Thyroid gland (tissue), 4 donors: ENCODE measurements around the gene GSKIP. TPM values are rescaled to one million over a fixed set of nuclear protein-coding genes. Genes with fewer than 3 reads are reported as not detected.

Source experiments
- DNase-seq, 2 donors: peaks; one replicate each; pipeline ENCODE4 v3.0.0-alpha.2; 2019
- H3K27ac ChIP-seq, 3 donors: fragments of 200-600 bp; sonication (generic); 1 replicate in 2 of 3; 2 replicates in 1 of 3; pipeline ENCODE4 v1.5.1; 2016 to 2019; ENCODE audit warnings: mild to moderate bottlenecking in 1 of 3, moderate library complexity in 1 of 3
- H3K27me3 ChIP-seq: fragments of 200-600 bp; sonication (generic); one replicate; pipeline ENCODE4 v1.5.1; 2019
- H3K36me3 ChIP-seq, 2 donors: fragments of 200-600 bp; sonication (generic); one replicate each; pipeline ENCODE4 v1.5.1; 2016 to 2019
- H3K4me1 ChIP-seq, 2 donors: fragments of 200-600 bp; sonication (generic); one replicate each; pipeline ENCODE4 v1.5.1; 2017 to 2019
- H3K4me3 ChIP-seq, 3 donors: fragments of 200-600 bp; sonication (generic); replicated peaks in 1 of 3; 1 replicate in 2 of 3; 2 replicates in 1 of 3; pipeline ENCODE4 v1.5.1; 2016; ENCODE audit warnings: mild to moderate bottlenecking in 1 of 3
- H3K9me3 ChIP-seq: fragments of 200-600 bp; sonication (generic); one replicate; pipeline ENCODE4 v1.5.1; 2017
- CTCF ChIP-seq, 6 experiments: fragments of 200-600 bp in 3 of 6; fragments of 450-650 bp in 3 of 6; sonication (generic) in 3 of 6; IDR thresholded peaks; one replicate each; pipeline ENCODE4 v1.5.1; 2016 to 2019; ENCODE audit warnings: antibody characterized with exemption in 6 of 6, mild to moderate bottlenecking in 2 of 6, inconsistent platforms in 1 of 6, moderate library complexity in 1 of 6
- POLR2A ChIP-seq, 2 donors: fragments of 450-650 bp; IDR thresholded peaks; one replicate each; pipeline ENCODE4 v1.6.1; 2017; ENCODE audit warnings: antibody characterized with exemption in 2 of 2, mild to moderate bottlenecking in 2 of 2, moderate library complexity in 1 of 2
- WGBS, 2 donors: methylation state at CpG; one replicate each; pipeline ENCODE4 v1.1.5; 2017; 5-methylcytosine and 5-hydroxymethylcytosine counted together
- intact Hi-C: fragments of 100-400 bp; cut with DNase I; formaldehyde crosslinking; loops from one replicate; pipeline ENCODE4 v1.15.1; 2023
- total RNA-seq, 4 donors: library from RNA; depleted of rRNA; stranded (reverse); fragments of >200 nt; gene quantifications; one replicate each; pipeline ENCODE4 v1.2.3, GENCODE V29; 2016

Gene GSKIP
- total RNA-seq, 4 donors from 2014 or later: 15.2 to 22.3 (median 19.7) TPM

- WGBS, 2 donors: 91 to 95% methylated on average over 3 of the region's 3 CpGs
- Histone ChIP-seq H3K9me3 (no peaks in the 10 kb centered on the region), H3K4me3 (no peak overlapping the region), H3K36me3 (no peaks in the 10 kb centered on the region), H3K27ac (no peak overlapping the region), H3K4me1 (no peaks in the 10 kb centered on the region), H3K27me3 (no peaks in the 10 kb centered on the region)
- intact Hi-C loops: no loop called here
- TF ChIP-seq CTCF (IDR thresholded peaks at IDR 0.05): no peak
- no peak for TF ChIP-seq POLR2A (IDR thresholded peaks at IDR 0.05)
- DNase-seq: no peak
Measured at GRCh38 chr14:96373538-96373937, 10.2 kb downstream of the GSKIP start.

GRCh38 chr14:96376093-96376492 lies 12.8 kb downstream of the GSKIP start:
- TF ChIP-seq POLR2A (IDR thresholded peaks at IDR 0.05) (no peak), CTCF (IDR thresholded peaks at IDR 0.05) (no peak)
- Histone ChIP-seq H3K9me3 (no peaks in the 10 kb centered on the region), H3K4me1 (no peaks in the 10 kb centered on the region), H3K27ac (no peak overlapping the region), H3K4me3 (no peak overlapping the region), H3K36me3 (no peaks in the 10 kb centered on the region), H3K27me3 (no peaks in the 10 kb centered on the region)
- DNase-seq: no peak
- 89 to 95% methylated on average over 3 of the region's 3 CpGs for WGBS, 2 donors
- intact Hi-C loops: no loop called here

- TF ChIP-seq CTCF (IDR thresholded peaks at IDR 0.05): no peak
- no peak for TF ChIP-seq POLR2A (IDR thresholded peaks at IDR 0.05)
- Histone ChIP-seq H3K4me3 (no peak overlapping the region), H3K27ac (no peak overlapping the region), H3K36me3 (peaks cover 0 to 8% of the 10 kb centered on the region in 2 donors), H3K9me3 (no peaks in the 10 kb centered on the region), H3K4me1 (no peaks in the 10 kb centered on the region), H3K27me3 (no peaks in the 10 kb centered on the region)
- 93 to 95% methylated on average over 3 of the region's 3 CpGs for WGBS, 2 donors
- DNase-seq: no peak
- intact Hi-C loops: no loop called here
Measured at GRCh38 chr14:96380735-96381134, 17.4 kb downstream of the GSKIP start.

DNA sequence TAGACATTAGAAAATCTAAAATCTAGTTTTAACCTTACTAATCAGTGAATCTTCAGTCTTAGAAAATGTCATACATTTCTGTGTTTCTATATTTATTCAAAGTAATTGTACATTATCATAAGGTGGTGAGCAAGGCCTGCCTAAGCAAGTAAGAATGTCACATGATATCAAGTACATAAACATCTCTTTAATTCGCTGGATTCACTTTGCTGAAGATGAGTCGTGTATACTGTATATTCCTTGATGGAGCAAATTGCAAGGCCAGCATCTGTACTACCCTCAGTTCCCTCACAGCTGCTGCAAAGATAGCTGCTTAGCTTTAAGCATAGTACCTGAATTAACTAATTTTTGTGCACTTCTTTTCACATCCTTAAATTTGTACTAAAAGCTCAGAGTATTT lies 20.1 kb downstream of the GSKIP start:
- intact Hi-C loops: no loop called here
- 95% methylated on average over 2 of the region's 2 CpGs for WGBS, 2 donors
- peaks cover 0 to 14% of the 10 kb centered on the region in 2 donors for H3K36me3 ChIP-seq

DNA sequence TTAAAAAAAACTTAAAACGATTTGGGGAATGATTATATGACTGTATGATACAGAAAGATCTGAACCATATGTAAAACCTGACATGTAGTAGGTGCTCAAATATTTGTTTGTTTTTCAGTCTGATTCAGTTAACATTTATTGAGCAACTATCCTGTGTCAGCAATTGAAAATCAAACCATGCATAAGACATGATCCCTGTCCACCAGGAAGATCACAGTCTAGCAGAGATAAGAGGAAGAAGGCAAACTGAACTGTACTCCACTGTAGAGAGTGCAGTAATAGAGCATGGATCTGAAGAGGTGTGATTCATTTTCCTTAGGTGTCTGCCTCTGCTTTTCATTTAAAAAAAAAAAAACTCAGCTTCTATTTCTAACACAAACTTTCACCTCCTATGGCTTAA lies 20.7 kb downstream of the GSKIP start:
- intact Hi-C loops: no loop called here
- peaks cover 0 to 14% of the 10 kb centered on the region in 2 donors for H3K36me3 ChIP-seq

More for the DNA sequence above, 20.1 kb downstream of the GSKIP start:
- no peaks in the 10 kb centered on the region for H3K27me3 ChIP-seq
- no peak for TF ChIP-seq POLR2A (IDR thresholded peaks at IDR 0.05)
- H3K27ac ChIP-seq: no peak overlapping the region
- no peaks in the 10 kb centered on the region for H3K4me1 ChIP-seq
- DNase-seq: no peak
- H3K9me3 ChIP-seq: no peaks in the 10 kb centered on the region
- H3K4me3 ChIP-seq: no peak overlapping the region

More for the DNA sequence above, 20.7 kb downstream of the GSKIP start:
- no peak overlapping the region for H3K27ac ChIP-seq
- no peaks in the 10 kb centered on the region for H3K4me1 ChIP-seq
- no peak overlapping the region for H3K4me3 ChIP-seq
- no peaks in the 10 kb centered on the region for H3K9me3 ChIP-seq
- no peaks in the 10 kb centered on the region for H3K27me3 ChIP-seq
- 75 to 84% methylated on average over 1 of the region's 1 CpG for WGBS, 2 donors
- TF ChIP-seq CTCF (IDR thresholded peaks at IDR 0.05): no peak
- DNase-seq: no peak
